Sigmoid colon (tissue), 4 donors: ENCODE results near the gene ACAA1.

Experiments
- POLR2AphosphoS5 ChIP-seq, 4 donors: sonication (generic); formaldehyde crosslinking; IDR thresholded peaks; one replicate each; pipeline ENCODE4 v1.6.1; 2017; ENCODE audit warnings: antibody characterized with exemption in 4 of 4
- TF ChIP-seq, protein P1 (sequence below), 4 experiments: fragments of 450-650 bp in 3 of 4; fragments of 200-600 bp in 1 of 4; IDR thresholded peaks; one replicate each; pipeline ENCODE4 v1.5.1; 2016 to 2019; ENCODE audit warnings: antibody characterized with exemption in 4 of 4, mild to moderate bottlenecking in 3 of 4, moderate library complexity in 2 of 4

DNA sequence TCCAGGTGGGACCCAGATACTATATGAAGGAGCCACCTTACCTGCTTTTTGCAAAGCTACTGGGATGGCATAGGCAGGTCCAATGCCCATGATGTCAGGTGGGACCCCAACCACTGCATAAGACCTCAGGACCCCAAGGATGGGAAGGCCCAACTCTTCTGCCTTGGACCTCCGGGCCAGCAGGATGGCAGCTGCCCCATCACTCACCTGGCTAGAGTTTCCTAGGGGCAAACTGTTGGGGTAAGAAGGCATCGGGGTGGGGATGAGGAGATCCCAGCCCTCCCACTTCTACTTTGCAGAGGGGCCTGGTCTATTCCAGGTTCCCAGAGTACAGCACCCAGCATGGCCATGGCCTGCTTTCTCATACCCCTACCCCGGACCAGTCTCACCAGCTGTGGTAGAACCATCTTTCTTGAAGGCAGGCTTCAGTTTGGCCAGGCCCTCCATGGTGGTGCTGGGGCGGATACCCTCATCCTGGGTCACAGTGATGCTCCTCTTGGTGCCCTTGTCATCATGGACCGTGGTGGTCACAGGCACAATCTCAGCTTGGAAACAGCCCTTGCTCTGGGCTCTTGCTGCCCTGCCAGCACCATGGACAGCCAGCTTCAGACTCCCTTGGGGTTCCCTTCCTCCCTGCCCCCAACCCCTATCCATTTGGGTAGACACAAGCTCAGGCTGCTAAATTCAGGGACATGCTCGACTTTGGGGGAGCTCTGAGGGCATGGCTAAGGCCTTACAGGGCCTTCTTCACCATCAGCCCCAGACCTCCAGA lies 10.6 kb downstream of the ACAA1 start:
- TF ChIP-seq, protein P1, sequence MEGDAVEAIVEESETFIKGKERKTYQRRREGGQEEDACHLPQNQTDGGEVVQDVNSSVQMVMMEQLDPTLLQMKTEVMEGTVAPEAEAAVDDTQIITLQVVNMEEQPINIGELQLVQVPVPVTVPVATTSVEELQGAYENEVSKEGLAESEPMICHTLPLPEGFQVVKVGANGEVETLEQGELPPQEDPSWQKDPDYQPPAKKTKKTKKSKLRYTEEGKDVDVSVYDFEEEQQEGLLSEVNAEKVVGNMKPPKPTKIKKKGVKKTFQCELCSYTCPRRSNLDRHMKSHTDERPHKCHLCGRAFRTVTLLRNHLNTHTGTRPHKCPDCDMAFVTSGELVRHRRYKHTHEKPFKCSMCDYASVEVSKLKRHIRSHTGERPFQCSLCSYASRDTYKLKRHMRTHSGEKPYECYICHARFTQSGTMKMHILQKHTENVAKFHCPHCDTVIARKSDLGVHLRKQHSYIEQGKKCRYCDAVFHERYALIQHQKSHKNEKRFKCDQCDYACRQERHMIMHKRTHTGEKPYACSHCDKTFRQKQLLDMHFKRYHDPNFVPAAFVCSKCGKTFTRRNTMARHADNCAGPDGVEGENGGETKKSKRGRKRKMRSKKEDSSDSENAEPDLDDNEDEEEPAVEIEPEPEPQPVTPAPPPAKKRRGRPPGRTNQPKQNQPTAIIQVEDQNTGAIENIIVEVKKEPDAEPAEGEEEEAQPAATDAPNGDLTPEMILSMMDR (IDR thresholded peaks at IDR 0.05): no peak
- no peak for TF ChIP-seq POLR2AphosphoS5 (IDR thresholded peaks at IDR 0.05)
